AG04450 (cell line): ENCODE data around the gene PCDHAC1. TPM values are rescaled to one million over a fixed set of nuclear protein-coding genes. Genes with fewer than 3 reads are reported as not detected.

Experiments
- CTCF ChIA-PET: fragments of 300-600, 350-600 bp; formaldehyde crosslinking; extraction: SDS; loops from one replicate; lab custom pipeline; 2022; ENCODE audit warnings: antibody characterized with exemption, inconsistent platforms; lab: Charles Lee
- POLR2A ChIA-PET: fragments of 350-600 bp; formaldehyde crosslinking; extraction: SDS; loops from one replicate; lab custom pipeline; 2021; ENCODE audit warnings: antibody characterized with exemption, inconsistent platforms; lab: Yijun Ruan, JAX
- DNase-seq: peaks from one replicate; pipeline ENCODE4 v3.0.0-alpha.2; 2011; ENCODE audit warnings: low read depth, low spot score
- H3K27ac ChIP-seq: one replicate; pipeline ENCODE4 v1.5.1; 2012; ENCODE audit warnings: low read depth, low read length, control low read depth
- H3K27me3 ChIP-seq: one replicate; pipeline ENCODE4 v1.6.0; 2012; ENCODE audit warnings: low read length; ENCODE audit not compliant: control insufficient read depth, insufficient read depth
- H3K4me3 ChIP-seq: 2 replicates; pipeline ENCODE4 v1.5.1; 2011; ENCODE audit warnings: mild to moderate bottlenecking, low read depth, low read length, control low read depth
- H3K9me3 ChIP-seq: 2 replicates; pipeline ENCODE4 v1.5.1; 2012; ENCODE audit warnings: low read length; ENCODE audit not compliant: control insufficient read depth, insufficient read depth
- CTCF ChIP-seq: IDR thresholded peaks from 2 replicates; pipeline ENCODE4 v1.5.1; 2011; ENCODE audit warnings: low read depth, low read length, control low read depth, inconsistent platforms
- polyA plus RNA-seq: library from polyadenylated mRNA; depleted of rRNA; stranded (reverse); fragments of >200 nt; gene quantifications from 2 replicates; pipeline ENCODE4 v1.2.3, GENCODE V29; 2011

PCDHAC1 gene
- polyA plus RNA-seq, 1 experiment: 0.04 TPM

- Histone ChIP-seq H3K9me3 (peaks cover 27% of the 10 kb centered on the region), H3K27me3 (no peaks in the 10 kb centered on the region), H3K4me3 (no peak overlapping the region), H3K27ac (no peak overlapping the region)
- no peak for DNase-seq
- no peak for TF ChIP-seq CTCF
- POLR2A ChIA-PET: no interaction called here
- CTCF ChIA-PET: no interaction called here
Measured at GRCh38 chr5:140882591-140882899, 43.6 kb upstream of the PCDHAC1 start.

GRCh38 chr5:140883373-140883772 is 42.7 kb upstream of the PCDHAC1 start:
- ChIA-PET POLR2A (no interaction called here), CTCF (no interaction called here)
- no peak overlapping the region for H3K27ac ChIP-seq
- H3K4me3 ChIP-seq: no peak overlapping the region
- DNase-seq: no peak
- TF ChIP-seq CTCF: no peak
- H3K27me3 ChIP-seq: no peaks in the 10 kb centered on the region
- H3K9me3 ChIP-seq: peaks cover 26% of the 10 kb centered on the region

- no peak for DNase-seq
- Histone ChIP-seq H3K27me3 (no peaks in the 10 kb centered on the region), H3K4me3 (no peak overlapping the region), H3K9me3 (peaks cover 26% of the 10 kb centered on the region), H3K27ac (no peak overlapping the region)
- TF ChIP-seq CTCF: no peak
- ChIA-PET POLR2A (no interaction called here), CTCF (interaction anchor here (0.5 kb wide), 1 partner anchor 442 kb away, joined by 4 read pairs; no protein-coding TSS in a partner anchor)
Measured at GRCh38 chr5:140883927-140884697, 42.0 kb upstream of the PCDHAC1 start.

GRCh38 chr5:140916325-140916724 is 9.8 kb upstream of the PCDHAC1 start:
- peaks cover 14% of the 10 kb centered on the region for H3K9me3 ChIP-seq
- H3K27me3 ChIP-seq: no peaks in the 10 kb centered on the region
- POLR2A ChIA-PET: interaction anchor here (0.6 kb wide), 1 partner anchor 213 kb away, joined by 4 read pairs; no protein-coding TSS in a partner anchor
- no peak overlapping the region for H3K27ac ChIP-seq
- CTCF ChIA-PET: no interaction called here
- DNase-seq: no peak
- TF ChIP-seq CTCF: no peak
- H3K4me3 ChIP-seq: no peak overlapping the region

GRCh38 chr5:140923601-140924000 is 2.5 kb upstream of the PCDHAC1 start:
- TF ChIP-seq CTCF: no peak
- ChIA-PET POLR2A (no interaction called here), CTCF (no interaction called here)
- no peak for DNase-seq
- H3K4me3 ChIP-seq: no peak overlapping the region
- no peak overlapping the region for H3K27ac ChIP-seq
- no peaks in the 10 kb centered on the region for H3K27me3 ChIP-seq
- H3K9me3 ChIP-seq: peaks cover 26% of the 10 kb centered on the region
